GM21515 (cell line): Measurements from ENCODE around the gene NIPA2.
A peak's percentile ranks its signal among the peaks of the same experiment; 100 is the strongest.
"Not testable (repeated sequence)": the region's sequence is repeated elsewhere in the genome, so short reads cannot be mapped to it uniquely, and the experiment has no call there.

ENCODE experiments used
- ATAC-seq: cut with Tn5 transposase; IDR thresholded peaks from one replicate; pipeline ENCODE4 v1.9.1; 2021; ENCODE audit not compliant: unreplicated experiment

The NIPA2 gene

DNA sequence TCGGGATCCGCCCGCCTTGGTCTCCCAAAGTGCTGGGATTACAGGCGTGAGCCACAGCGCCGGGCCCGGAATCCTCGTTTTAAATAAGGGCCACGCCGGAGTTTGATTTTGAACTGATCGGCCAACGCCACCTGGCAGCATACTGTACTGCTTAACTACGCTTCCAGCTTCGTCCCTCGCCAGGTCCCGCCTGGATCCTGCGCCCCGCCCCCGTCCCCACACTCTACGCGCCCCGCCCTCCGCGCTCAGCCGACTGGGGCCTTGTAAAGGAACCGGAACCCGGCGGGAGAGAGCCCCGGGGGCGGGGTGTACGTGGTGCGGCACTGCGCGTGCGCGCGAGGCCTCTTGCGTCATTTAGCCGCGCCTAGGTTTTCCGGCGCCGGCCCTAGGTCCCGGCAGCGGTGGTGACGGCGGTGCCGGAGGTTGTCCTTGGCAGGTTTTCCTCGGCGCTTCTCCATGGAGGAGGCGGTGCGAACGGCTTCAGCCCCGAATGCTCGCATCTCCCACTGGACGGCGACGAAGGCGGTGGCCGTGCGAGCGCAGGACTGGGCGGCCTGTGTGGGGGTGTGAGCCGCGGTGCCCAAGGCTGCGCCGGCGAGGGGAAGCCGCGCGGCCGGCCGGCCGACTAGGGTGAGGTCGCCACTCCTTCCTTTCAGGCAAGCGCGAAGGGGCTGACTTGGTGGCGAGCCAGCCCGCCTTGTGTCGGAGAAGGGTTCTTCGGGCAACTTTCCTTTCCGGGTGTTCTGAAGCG, at the start of gene NIPA2:
Gene NIPA2 (plus strand): TSS at position 375 of the 751 bp plus-strand sequence. CDS start 13,066 bp downstream, outside the sequence.
- ATAC-seq, result peak; percentile 76

DNA sequence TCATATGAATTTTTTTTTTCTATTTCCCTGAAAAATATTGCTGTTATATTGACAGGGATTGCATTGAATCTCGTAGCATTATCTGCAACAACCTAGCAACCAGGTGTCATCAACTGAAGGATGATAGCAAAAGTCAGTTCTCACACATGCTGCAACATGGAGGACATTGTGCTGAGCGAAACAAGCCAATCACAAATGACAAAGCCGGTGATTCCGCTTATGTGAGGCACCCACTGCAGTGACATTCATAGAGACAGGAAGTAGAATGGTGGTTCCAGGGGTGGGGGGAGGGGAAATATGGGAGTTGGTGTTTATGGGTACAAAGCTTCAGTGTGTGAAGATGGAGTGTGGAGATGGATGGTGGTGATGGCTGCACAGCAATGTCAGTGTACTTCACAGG, 44.4 kb upstream of the NIPA2 start:
- no peak for ATAC-seq

DNA sequence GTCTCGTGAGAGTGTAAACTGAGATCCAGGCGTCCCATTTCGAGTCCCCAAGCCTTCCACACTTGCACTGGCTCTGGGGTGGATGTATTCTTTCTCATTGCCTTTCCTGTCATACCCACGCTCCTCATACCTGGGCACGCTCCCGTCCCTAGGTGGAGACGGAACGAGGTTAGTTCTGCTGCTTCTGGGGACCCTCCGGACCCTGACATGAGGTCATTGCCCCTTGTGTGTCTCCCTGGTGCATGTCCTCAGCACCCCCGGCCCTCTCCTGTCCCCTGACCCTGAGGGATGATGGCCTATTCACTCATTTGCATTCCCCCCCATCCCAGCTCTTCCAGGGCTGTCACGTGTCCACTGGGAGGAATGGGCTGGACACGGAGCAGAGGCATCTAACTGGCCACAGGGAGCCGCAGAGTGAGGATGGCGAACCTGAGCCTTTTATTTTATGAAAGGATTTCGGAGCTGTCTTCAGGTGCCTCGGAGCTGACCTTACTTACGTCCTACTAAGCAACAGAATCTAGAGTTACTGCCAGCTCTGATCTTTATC, 43.8 kb upstream of the NIPA2 start:
- ATAC-seq, result no peak

DNA sequence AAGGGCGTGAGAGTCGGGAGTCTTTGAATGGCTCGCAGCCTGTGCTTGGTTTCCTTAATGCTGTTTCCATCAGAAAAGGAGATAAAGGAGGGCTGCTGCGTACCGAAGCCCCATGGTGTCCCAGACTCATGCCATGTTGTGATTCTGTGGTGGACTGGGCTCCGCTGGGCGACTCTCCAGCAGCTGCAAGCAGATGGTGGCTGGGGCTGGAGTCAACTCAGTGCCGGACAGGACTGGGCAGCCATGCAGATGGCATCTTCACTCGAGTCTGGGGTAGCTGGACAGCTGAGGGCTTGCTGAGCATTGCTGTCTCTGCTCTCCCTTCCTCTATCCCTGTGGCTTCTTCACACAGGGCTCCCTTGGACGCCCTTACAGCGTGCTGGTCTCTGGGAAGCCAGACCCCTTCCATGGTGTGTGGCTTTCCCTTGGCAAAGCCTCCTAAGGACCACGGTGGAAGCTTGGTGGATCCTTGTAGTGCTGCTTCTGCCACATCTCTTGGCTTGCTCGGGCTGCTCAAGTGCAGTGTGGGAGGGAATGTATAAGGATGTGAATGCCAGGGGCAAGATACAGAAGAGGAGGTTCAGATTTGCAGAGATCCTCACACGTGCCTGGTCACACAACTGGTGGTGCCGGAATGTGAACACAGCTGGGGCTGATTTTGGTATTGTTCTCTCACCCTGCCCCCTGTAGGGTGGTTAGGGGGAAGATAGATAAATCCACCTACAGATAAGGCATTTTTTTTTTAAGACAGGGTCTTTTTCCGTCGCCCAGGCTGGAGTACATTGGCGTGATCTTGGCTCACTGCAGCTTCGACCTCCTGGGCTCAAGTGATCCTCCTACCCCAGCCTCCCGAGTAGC, 43.0 kb upstream of the NIPA2 start:
- no peak for ATAC-seq

DNA sequence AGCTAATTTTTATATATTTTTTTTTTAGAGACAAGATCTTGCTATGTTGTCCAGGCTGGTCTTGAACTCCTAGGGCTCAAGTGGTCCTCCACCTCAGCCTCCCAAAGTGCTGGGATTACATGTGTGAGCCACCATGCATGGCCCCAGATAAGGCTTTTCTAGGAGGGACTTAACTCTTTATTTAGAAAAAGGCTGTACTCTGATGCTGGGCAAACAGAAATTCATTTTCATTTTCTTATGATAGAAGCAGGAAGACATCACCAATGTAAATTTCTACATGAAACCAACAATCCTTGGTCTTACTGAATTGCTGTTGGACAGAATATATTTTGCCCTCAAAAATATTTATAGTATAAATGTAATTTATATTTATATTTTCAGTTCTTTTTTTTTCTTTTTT, 42.4 kb upstream of the NIPA2 start:
- ATAC-seq, result no peak

DNA sequence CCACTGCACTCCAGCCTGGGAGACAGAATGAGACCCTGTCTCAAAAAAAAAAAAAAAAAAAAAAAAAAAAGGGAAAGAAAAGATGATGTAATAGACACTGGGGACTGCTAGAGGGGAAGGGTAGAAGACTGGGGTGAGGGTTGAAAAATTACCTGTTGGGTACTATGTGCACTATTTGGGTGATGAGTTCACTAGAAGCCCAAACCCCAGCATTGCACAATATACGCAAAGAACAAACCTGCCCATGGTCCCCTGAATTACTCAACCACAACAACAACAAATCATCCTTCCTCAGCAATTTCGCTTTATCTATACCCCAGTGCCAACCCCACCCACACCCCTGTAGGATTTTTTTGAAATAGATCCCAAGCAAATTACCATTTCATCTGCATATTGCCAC, 38.6 kb upstream of the NIPA2 start:
- ATAC-seq, result no peak

DNA sequence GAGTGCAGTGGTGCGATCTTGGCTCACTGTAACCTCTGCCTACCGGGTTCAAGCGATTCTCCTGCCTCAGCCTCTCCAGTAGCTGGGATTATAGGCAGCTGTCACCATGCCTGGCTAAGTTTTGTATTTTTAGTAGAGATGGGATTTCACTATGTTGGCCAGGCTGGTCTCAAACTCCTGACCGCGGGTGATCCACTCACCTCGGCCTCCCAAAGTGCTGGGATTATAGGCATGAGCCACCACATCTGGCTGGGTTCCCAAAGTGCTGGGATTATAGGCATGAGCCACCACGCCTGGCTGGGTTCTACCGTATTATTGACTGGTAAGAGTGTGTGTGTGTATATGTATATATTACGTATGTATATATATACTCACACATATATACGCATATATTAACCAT, 35.5 kb upstream of the NIPA2 start:
- ATAC-seq, result not testable (repeated sequence)

DNA sequence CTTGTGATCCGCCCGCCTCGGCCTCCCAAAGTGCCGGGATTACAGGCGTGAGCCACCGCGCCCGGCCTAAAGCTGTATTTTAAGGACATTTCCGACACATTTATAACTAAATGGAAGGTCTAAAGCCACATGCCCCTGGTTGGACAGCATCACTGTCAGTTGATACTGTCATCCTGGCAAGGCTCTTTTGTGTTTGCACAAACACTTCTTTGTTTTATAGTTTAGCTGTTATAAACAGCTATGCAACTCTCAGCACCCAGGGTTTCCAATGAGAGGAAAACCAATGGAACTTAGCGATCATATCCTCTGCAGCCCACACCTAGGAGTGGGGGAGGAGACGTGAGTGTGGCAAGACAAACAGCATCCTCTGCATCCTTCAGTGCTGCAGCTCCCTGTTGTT, 32.3 kb upstream of the NIPA2 start:
- no peak for ATAC-seq

DNA sequence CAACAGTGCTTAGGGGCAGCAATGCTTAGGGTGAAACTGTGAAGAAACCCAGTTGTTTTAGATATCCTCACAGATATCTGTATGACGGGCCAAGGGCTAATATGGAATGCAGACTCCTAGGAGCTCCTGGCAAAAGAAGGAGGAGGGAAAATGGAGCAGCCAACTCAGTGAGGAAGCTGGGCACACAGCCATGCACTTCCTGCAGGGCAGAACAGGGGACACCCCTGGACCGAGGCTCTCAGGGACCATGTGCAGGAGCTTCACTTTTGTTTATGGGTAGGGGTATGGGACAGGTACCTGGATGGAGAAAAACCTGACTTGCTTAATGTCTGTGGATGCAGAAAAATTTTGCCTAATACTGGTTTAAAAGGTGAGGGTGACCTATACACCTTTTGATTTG, 31.8 kb upstream of the NIPA2 start:
- ATAC-seq, result no peak

DNA sequence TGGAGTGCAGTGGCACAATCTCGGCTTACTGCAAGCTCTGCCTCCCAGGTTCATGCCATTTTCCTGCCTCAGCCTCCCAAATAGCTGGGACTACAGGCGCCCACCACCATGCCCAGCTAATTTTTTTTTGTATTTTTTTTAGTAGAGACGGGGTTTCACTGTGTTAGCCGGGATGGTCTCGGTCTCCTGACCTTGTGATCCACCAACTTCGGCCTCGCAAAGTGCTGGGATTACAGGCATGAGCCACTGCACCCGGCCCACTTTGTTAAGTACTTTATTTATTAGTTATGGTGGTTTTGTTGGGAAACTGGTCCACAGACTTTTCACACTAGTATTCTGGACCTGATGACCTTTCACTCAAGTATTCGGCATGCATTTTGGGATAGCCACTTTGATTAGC, 30.6 kb upstream of the NIPA2 start:
- ATAC-seq, result not testable (repeated sequence)

DNA sequence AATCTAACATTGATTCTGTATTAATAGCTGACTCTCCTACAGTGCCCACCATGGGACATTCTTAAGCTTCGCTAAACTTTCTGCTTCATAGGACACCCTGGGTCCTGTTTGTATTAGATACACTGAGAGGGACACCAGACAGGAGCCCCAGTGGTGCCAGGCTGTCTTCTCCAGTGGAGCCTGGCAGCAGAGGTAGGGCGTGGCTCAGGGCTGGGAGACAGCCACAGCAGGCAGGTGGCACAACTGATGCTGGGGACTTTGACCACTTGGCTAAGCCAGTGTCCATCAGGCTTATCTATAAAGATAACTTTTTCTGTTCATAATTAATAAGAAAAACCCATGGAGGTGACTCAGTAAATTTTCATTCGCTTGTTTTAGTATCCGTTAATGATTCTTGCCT, 30.2 kb upstream of the NIPA2 start:
- ATAC-seq, result no peak

DNA sequence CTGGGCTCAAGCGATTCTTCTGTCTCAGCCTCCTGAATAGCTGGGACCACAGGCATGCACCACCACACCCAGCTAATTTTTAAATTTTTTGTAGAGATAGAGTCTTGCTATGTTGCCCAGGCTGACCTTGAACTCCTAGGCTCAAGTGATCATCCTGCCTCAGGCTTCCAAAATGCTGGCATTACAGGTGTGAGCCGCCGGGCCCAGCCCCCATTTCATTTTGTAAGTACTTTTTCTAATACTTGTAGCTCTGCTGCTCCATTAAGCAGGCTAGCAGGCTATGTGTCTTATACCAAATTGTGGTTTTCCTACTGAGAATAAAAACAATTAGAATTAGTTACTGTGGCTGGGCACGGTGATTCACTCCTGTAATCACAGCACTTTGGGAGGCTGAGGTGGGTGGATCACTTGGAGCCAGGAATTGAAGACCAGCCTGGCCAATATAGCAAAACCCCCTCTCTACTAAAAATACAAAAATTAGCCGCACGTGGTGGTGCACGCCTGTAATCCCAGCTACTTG, 29.6 kb upstream of the NIPA2 start:
- no peak for ATAC-seq

DNA sequence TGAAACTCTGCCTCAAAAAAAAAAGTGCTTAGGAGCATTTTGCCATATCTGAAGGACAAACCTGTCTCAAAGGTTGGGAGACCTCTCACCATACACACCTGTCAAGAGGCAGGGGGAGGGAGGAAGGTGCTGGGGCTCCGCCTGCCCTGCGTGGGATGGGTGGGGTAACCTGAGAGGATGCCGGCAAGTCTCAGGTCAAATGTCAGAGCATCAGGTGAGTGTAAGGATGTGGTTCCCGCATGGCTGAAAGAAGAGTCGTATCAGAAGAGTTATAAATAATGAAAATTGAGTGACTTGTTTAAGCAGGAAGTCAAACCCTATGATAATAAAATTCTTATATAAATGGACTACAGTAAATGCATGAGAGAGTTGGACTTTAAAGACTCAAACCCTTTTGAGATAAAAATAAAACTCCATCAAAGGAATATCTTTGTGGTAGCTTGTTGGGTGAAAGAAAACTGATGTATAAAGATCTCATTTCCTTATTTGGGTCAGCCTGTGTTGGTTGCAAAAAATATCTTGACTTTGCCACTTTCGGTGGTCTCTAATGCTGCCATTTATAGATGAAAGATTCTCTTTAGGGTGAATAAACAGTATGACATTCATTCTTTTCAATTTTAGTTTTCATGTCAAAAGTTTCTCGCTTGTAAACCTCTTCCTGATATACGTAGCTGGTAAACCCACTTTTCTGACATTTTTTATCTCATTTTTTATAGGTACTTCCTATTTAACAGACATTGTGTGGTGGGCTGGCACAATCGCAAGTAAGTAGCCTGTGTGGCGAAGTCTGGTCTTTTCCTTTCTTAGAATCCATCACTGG, 28.2 kb upstream of the NIPA2 start:
- no peak for ATAC-seq

DNA sequence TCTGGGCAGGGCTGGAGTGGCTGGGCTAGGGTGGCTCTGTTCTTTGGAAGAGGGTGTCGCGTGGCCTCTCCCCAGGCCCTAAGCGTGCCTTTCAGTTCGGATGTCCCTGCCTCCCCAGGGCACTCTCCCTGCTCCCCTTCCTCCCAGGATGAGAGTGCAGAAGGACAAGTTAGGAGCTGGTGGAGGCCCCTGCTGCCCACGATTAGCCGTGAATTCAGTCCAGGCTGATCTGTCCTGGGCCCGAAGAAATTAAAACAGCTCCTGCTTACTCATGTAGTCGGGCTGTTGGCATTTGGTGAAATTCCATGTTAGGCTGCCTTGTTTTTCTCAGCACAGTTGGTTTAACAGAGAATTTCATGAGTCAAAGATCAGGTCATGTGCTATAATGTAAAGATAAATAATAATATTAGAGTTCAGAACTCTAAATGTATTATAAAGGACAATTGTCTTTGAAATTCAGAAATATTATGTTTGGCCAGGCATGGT, 27.6 kb upstream of the NIPA2 start:
- ATAC-seq, result no peak

DNA sequence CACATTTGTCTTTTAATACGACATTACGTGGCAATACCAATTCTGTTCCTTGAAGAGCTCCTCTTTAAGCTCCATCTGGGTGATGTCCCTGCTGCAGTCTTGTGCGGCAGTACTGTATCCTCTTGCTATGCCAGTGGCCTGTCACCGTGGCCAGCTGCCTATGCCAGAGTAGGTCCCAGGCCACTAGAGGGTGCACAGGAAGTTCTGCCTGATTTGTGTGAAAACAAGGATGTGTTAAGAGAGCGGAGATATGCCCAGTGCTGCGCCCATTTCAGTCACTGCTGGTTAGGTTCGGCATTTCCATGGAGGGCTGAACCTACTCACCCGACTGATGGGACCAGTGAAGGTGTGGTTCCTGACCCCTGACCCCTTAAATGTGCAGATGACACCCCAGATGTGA, 26.8 kb upstream of the NIPA2 start:
- ATAC-seq, result no peak

DNA sequence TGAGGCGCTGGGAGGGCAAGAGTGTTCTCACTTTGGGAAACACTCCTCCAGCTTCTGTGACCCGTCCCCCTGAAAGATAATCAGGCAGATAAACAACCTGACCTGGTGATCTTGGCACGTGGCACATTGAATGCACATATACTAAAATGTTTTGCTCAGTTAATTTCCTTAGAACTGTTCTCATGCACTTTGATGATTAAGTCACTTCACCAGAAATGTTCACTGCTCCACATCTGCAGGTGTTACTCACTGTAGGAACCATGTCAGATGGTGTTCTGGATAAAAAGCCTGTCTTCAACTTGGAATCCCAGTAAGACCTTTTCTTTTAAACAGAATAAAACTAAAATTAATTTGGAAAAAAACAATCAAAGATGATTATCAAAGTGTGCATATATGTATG, 24.6 kb upstream of the NIPA2 start:
- ATAC-seq, result no peak

DNA sequence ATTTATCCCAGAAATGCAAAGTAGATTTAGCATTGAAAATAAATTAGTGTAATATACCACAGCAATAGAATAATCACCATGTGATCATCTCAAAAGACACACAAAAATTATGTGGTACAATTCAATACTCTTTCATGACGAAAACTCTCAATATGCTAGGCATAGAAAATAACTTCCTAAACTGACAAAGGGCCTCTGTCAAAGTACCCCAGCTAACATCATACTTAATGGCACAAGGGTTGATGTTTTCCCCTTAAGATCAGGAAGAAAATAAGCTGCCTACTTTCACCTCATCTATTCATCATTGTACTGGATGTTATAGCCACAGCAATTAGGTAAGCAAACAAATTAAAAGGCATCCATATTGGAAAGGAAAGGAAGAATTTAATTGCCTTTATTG, 22.7 kb upstream of the NIPA2 start:
- no peak for ATAC-seq

DNA sequence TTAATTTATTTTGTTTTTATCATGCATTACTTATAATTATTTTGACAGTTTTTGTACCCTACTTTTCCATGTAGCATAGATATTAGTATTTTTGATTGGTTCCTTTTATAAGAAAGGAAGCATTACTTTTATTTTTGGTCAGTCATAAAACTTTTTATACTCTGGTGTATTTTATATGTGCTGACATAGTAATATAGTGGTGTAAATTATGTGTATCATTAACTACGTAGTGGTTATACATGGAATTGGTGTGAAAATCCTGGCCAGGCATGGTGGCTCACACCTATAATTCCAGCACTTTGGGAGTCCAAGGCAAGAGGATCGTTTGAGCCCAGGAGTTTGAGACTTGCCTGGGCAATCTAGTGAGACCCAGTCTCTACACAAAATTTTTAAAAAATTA, 18.8 kb upstream of the NIPA2 start:
- no peak for ATAC-seq

DNA sequence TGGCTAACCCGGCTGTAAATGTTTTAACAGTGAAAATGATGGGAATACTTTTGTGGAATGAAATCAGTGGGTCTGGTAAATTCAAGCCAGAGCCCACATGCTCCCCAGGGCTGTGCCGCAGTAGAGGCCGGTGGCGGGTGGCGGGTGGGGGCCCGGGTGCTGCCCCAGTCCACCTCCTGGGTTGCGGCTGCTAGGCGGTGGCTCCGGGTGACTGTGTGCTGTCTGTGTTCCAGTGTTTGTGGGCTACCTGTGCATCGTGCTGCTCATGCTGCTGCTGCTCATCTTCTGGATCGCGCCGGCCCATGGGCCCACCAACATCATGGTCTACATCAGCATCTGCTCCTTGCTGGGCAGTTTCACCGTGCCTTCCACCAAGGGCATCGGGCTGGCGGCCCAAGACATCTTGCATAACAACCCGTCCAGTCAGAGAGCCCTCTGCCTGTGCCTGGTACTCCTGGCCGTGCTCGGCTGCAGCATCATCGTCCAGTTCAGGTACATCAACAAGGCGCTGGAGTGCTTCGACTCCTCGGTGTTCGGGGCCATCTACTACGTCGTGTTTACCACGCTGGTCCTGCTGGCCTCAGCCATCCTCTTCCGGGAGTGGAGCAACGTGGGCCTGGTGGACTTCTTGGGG, 14.9 kb upstream of the NIPA2 start:
- no peak for ATAC-seq

DNA sequence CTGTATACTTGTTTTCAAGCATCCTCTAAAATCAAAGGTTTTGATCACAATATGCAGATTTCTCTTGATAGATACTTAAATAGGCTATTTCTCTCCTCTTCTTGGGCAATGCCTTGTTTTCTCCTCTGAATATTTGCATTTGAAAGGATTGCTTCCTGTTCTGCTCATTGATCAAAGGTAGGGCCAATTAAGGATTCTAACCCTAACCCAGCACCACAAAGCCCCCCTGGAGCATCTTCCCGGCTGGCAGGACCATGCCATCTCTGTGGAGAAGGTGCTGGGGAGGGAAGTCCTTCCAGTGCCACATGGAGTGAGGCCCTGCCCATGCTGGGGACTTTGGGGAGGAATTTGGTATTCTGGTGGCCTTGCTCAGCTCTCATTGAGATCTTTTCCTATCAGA, 11.3 kb upstream of the NIPA2 start:
- no peak for ATAC-seq
